Measurements from ENCODE around the gene ABLIM1.

DNA sequence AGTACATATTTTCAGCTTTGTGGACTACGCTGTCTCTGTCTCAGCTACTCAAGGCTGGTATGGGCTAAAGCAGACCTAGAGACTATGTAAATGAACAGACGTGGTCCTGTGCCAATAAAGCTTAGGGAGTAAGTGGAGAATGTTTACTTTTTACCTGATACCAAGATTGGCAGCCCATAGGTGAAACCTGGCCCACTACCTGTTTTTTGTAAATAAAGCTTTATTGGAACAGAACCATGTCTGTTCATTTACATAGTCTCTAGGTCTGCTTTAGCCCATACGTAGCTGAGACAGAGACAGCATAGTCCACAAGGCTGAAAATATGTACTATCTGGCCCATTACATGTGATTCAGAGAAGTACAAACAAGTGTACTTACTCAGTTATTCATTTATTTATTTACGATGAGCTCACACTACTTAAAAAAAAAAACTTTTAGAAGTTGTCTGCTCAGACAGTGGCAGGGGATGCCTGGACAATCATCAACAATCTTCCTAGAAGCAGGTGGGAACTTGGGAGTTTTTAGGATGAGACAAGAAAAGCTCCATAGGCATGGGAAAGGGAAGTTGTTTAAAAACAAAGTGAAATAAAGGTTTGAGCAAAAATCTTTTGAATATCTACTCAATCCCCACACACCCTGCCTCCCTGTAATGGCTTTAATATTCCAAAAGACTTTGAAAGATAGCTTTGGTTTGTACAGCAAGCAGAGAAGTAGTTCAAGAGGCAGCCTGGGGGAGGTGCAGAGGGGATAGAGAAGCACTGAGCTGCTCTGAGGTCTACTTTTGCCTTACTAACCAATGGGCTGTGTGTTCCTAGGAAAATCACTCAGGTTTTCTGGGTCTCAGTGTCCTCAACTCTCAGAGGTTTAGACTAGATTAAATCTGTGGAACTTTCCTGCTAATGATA is 139.4 kb downstream of the ABLIM1 start:
- TF ChIP-seq, protein P1, sequence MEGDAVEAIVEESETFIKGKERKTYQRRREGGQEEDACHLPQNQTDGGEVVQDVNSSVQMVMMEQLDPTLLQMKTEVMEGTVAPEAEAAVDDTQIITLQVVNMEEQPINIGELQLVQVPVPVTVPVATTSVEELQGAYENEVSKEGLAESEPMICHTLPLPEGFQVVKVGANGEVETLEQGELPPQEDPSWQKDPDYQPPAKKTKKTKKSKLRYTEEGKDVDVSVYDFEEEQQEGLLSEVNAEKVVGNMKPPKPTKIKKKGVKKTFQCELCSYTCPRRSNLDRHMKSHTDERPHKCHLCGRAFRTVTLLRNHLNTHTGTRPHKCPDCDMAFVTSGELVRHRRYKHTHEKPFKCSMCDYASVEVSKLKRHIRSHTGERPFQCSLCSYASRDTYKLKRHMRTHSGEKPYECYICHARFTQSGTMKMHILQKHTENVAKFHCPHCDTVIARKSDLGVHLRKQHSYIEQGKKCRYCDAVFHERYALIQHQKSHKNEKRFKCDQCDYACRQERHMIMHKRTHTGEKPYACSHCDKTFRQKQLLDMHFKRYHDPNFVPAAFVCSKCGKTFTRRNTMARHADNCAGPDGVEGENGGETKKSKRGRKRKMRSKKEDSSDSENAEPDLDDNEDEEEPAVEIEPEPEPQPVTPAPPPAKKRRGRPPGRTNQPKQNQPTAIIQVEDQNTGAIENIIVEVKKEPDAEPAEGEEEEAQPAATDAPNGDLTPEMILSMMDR (IDR thresholded peaks at IDR 0.05), result no peak
- TF ChIP-seq POLR2A (IDR thresholded peaks at IDR 0.05), result no peak
